WTC11 (cell line): ENCODE results near the gene DSTYK. TPM values are rescaled to one million over a fixed set of nuclear protein-coding genes. Genes with fewer than 3 reads are reported as not detected.

Experiments
- ATAC-seq: fragments of 200-7000 bp; cut with Tn5 transposase; 2 replicates; pipeline ENCODE4 v1.10.0; 2021; ENCODE audit warnings: mild to moderate bottlenecking, moderate library complexity
- Bru-seq: library from RNA; stranded (reverse); fragments of 400-500 nt; gene quantifications from one replicate; lab custom pipeline; 2021; lab: Mats Ljungman, UMichigan
- CTCF ChIA-PET: fragments of 300-600 bp; sonication (Branson Sonifier 250); formaldehyde crosslinking; loops from one replicate; lab custom pipeline; 2021; ENCODE audit warnings: antibody characterized with exemption; lab: Charles Lee
- POLR2A ChIA-PET: fragments of 350-600 bp; sonication (Branson Sonifier 250); formaldehyde crosslinking; loops from one replicate; lab custom pipeline; 2021; ENCODE audit warnings: antibody characterized with exemption; lab: Charles Lee
- DNase-seq: peaks from one replicate; pipeline ENCODE4 v3.0.0; 2021; ENCODE audit warnings: low spot score
- H3K27ac Mint-ChIP-seq: 2 replicates; pipeline ENCODE4 v1.8.0; 2021; ENCODE audit warnings: mixed read lengths
- H3K27me3 Mint-ChIP-seq: 2 replicates; pipeline ENCODE4 v1.8.0; 2021; ENCODE audit warnings: low read depth, mild to moderate bottlenecking, moderate library complexity, mixed read lengths
- H3K36me3 Mint-ChIP-seq: 2 replicates; pipeline ENCODE4 v1.8.0; 2021; ENCODE audit warnings: mixed read lengths
- H3K4me1 Mint-ChIP-seq: 2 replicates; pipeline ENCODE4 v1.8.0; 2022; ENCODE audit warnings: mixed read lengths
- H3K4me3 Mint-ChIP-seq: 2 replicates; pipeline ENCODE4 v1.8.0; 2021; ENCODE audit warnings: mild to moderate bottlenecking, moderate library complexity, mixed read lengths
- H3K9me3 Mint-ChIP-seq: 2 replicates; pipeline ENCODE4 v1.8.0; 2021; ENCODE audit warnings: mixed read lengths
- AFF4 ChIP-seq: sonication (generic); formaldehyde crosslinking; IDR thresholded peaks from 2 replicates; pipeline ENCODE4 v1.8.1; 2023; ENCODE audit warnings: mild to moderate bottlenecking, missing genetic modification reagents, borderline replicate concordance
- ATF6 ChIP-seq: sonication (generic); formaldehyde crosslinking; IDR thresholded peaks from 2 replicates; pipeline ENCODE4 v1.8.1; 2023; ENCODE audit warnings: mild to moderate bottlenecking, missing genetic modification reagents
- E2F1 ChIP-seq: sonication (generic); formaldehyde crosslinking; IDR thresholded peaks from 2 replicates; pipeline ENCODE4 v1.8.0; 2022; ENCODE audit warnings: mild to moderate bottlenecking, missing genetic modification reagents
- E2F5 ChIP-seq: sonication (generic); formaldehyde crosslinking; IDR thresholded peaks from 2 replicates; pipeline ENCODE4 v1.8.1; 2022; ENCODE audit warnings: mild to moderate bottlenecking, moderate library complexity, missing genetic modification reagents
- ESRRA ChIP-seq: sonication (generic); formaldehyde crosslinking; IDR thresholded peaks from 2 replicates; pipeline ENCODE4 v1.8.1; 2022; ENCODE audit warnings: mild to moderate bottlenecking, missing genetic modification reagents, borderline replicate concordance
- FOXJ3 ChIP-seq: sonication (generic); formaldehyde crosslinking; IDR thresholded peaks from 2 replicates; pipeline ENCODE4 v1.9.0; 2021; ENCODE audit warnings: missing genetic modification reagents, mild to moderate bottlenecking, borderline replicate concordance
- FOXK1 ChIP-seq: sonication (generic); formaldehyde crosslinking; IDR thresholded peaks from 2 replicates; pipeline ENCODE4 v1.8.0; 2022; ENCODE audit warnings: mild to moderate bottlenecking, moderate library complexity, missing genetic modification reagents
- FOXP1 ChIP-seq: sonication (generic); formaldehyde crosslinking; IDR thresholded peaks from 2 replicates; pipeline ENCODE4 v1.8.0; 2022; ENCODE audit warnings: missing genetic modification reagents, mild to moderate bottlenecking, moderate library complexity, borderline replicate concordance
- NR1H2 ChIP-seq: sonication (generic); formaldehyde crosslinking; IDR thresholded peaks from 2 replicates; pipeline ENCODE4 v1.9.0; 2021; ENCODE audit warnings: mild to moderate bottlenecking, moderate library complexity, missing genetic modification reagents
- PRDM15 ChIP-seq: sonication (generic); formaldehyde crosslinking; IDR thresholded peaks from 2 replicates; pipeline ENCODE4 v1.8.0; 2022; ENCODE audit warnings: missing genetic modification reagents
- SMAD3 ChIP-seq: sonication (generic); formaldehyde crosslinking; IDR thresholded peaks from 2 replicates; pipeline ENCODE4 v1.8.0; 2022; ENCODE audit warnings: missing genetic modification reagents, mild to moderate bottlenecking, borderline replicate concordance
- SMAD4 ChIP-seq: sonication (generic); formaldehyde crosslinking; IDR thresholded peaks from 2 replicates; pipeline ENCODE4 v1.8.0; 2022; ENCODE audit warnings: mild to moderate bottlenecking, missing genetic modification reagents
- SOX15 ChIP-seq: fragments of 250-450 bp; sonication (Bioruptor Pico); IDR thresholded peaks from 2 replicates; pipeline ENCODE4 v1.9.0; 2021; ENCODE audit warnings: mild to moderate bottlenecking
- USF1 ChIP-seq: sonication (generic); formaldehyde crosslinking; IDR thresholded peaks from 2 replicates; pipeline ENCODE4 v1.8.0; 2022; ENCODE audit warnings: mild to moderate bottlenecking, missing genetic modification reagents
- ZMAT4 ChIP-seq: fragments of 250-450 bp; sonication (Bioruptor Pico); IDR thresholded peaks from 2 replicates; pipeline ENCODE4 v1.9.0; 2021; ENCODE audit warnings: mild to moderate bottlenecking
- ZNF263 ChIP-seq: sonication (generic); formaldehyde crosslinking; IDR thresholded peaks from 2 replicates; pipeline ENCODE4 v1.8.1; 2022; ENCODE audit warnings: low read depth, mild to moderate bottlenecking, moderate library complexity, missing genetic modification reagents
- ZNF416 ChIP-seq: fragments of 250-450 bp; sonication (Bioruptor Pico); IDR thresholded peaks from 2 replicates; pipeline ENCODE4 v1.9.0; 2021; ENCODE audit warnings: mild to moderate bottlenecking, inconsistent platforms
- ZNF512 ChIP-seq: sonication (generic); formaldehyde crosslinking; IDR thresholded peaks from 2 replicates; pipeline ENCODE4 v1.8.1; 2022; ENCODE audit warnings: missing genetic modification reagents, borderline replicate concordance
- long read RNA-seq, 3 experiments: library from RNA in 1 of 3; library from capped mRNA in 1 of 3; library from polyadenylated mRNA in 1 of 3; unstranded in 2 of 3; stranded (forward) in 1 of 3; transcript quantifications; one replicate each; pipeline ENCODE4 v2.0.0, GENCODE V29; 2021
- total RNA-seq: library from RNA; stranded (reverse); gene quantifications from 3 replicates; pipeline ENCODE4 v1.2.3, GENCODE V29; 2021

The DSTYK gene
- total RNA-seq, result 10.3 to 11.6 TPM (median 11.0 TPM) in 3 replicates
- percentile 73 among the genes with signal in this experiment for Bru-seq, nascent RNA
- long read RNA-seq, experiment 1, full-length matches to known transcripts, result 23 of 48 reads
- long read RNA-seq, experiment 1, partial matches to known transcripts, result 6 of 48 reads
- long read RNA-seq, experiment 1, other reads (novel, unspliced or antisense), result 19 of 48 reads
- long read RNA-seq, experiment 2, full-length matches to known transcripts, result 1 of 14 reads
- long read RNA-seq, experiment 2, partial matches to known transcripts, result 2 of 14 reads
- long read RNA-seq, experiment 2, other reads (novel, unspliced or antisense), result 11 of 14 reads
- long read RNA-seq, experiment 3, full-length matches to known transcripts, result 2 of 3 reads
- long read RNA-seq, experiment 3, partial matches to known transcripts, result 0 of 3 reads
- long read RNA-seq, experiment 3, other reads (novel, unspliced or antisense), result 1 of 3 reads

GRCh38 chr1:205211169-205211838 is at the start of gene DSTYK:
DSTYK (minus strand) TSS chr1:205211702; CDS start chr1:205211535, 167 bp downstream.
- Mint-ChIP-seq H3K4me1 (peaks cover 23% of the 10 kb centered on the region), H3K27me3 (no peaks in the 10 kb centered on the region), H3K36me3 (no peaks in the 10 kb centered on the region), H3K4me3 (peak within 1 kb of the TSS; percentile 88), H3K27ac (peak within 1 kb of the TSS; percentile 93), H3K9me3 (no peaks in the 10 kb centered on the region)
- ATAC-seq (peak; percentile 91), DNase-seq (peak; percentile 97)
- ChIA-PET POLR2A (interaction anchor here (2.5 kb wide), 1 partner anchor 17 kb away, joined by 16 read pairs; the partner anchor contains the start of gene TMCC2), CTCF (interaction anchor here (0.6 to 1.4 kb wide), 3 partner anchors 17 to 125 kb away, joined by 3 to 5 read pairs (median 4); partner anchors contain the start of gene TMCC2)
- 0 out of 2 replicates have a peak, but pooled peaks have one; percentile 40 for TF ChIP-seq SMAD4 (CRISPR knock-in tag)
- TF ChIP-seq ESRRA (CRISPR knock-in tag), result peak; percentile 58; the same call in 1 of the 2 replicates
- no peak for TF ChIP-seq NR1H2 (CRISPR knock-in tag)
- peak; percentile 27; the same call in 1 of the 2 replicates for TF ChIP-seq SMAD3 (CRISPR knock-in tag)
- peak; percentile 88 for TF ChIP-seq ZNF263 (CRISPR knock-in tag)
- TF ChIP-seq AFF4, result no peak; the same call in 1 of the 2 replicates
- TF ChIP-seq ZMAT4 (CRISPR knock-in tag), result 0 out of 2 replicates have a peak, but pooled peaks have one; percentile 50
- TF ChIP-seq E2F1 (CRISPR knock-in tag), result peak; percentile 68; the same call in 1 of the 2 replicates
- TF ChIP-seq SOX15 (CRISPR knock-in tag), result no peak
- 0 out of 2 replicates have a peak, but pooled peaks have one; percentile 9 for TF ChIP-seq PRDM15 (CRISPR knock-in tag)
- TF ChIP-seq USF1 (CRISPR knock-in tag), result peak; percentile 71
- no peak for TF ChIP-seq ZNF416 (CRISPR knock-in tag)
- no peak for TF ChIP-seq ZNF512
- no peak for TF ChIP-seq FOXJ3 (CRISPR knock-in tag)
- no peak for TF ChIP-seq ATF6 (CRISPR knock-in tag)
- no peak; the same call in 1 of the 2 replicates for TF ChIP-seq E2F5 (CRISPR knock-in tag)
- TF ChIP-seq FOXP1 (CRISPR knock-in tag), result peak; percentile 92
- peak; percentile 79 for TF ChIP-seq FOXK1
